H1 (cell line): Measurements from ENCODE around the gene ZBTB45. TPM values are rescaled to one million over a fixed set of nuclear protein-coding genes. Genes with fewer than 3 reads are reported as not detected.

Source experiments
- POLR2A ChIP-seq, 2 experiments: IDR thresholded peaks; 1 replicate in 1 of 2; 2 replicates in 1 of 2; pipeline ENCODE4 v1.6.1; 2011; ENCODE audit warnings: low read depth in 2 of 2, low read length in 2 of 2, mild to moderate bottlenecking in 2 of 2; ENCODE audit errors: control extremely low read depth in 1 of 2
- POLR2AphosphoS5 ChIP-seq: IDR thresholded peaks from 2 replicates; pipeline ENCODE4 v1.6.1; 2011; ENCODE audit warnings: low read depth, low read length
- RAD21 ChIP-seq, 2 experiments: IDR thresholded peaks in 1 of 2; conservative IDR thresholded peaks in 1 of 2; 2 replicates each; pipeline ENCODE4 v1.6.1; 2011; ENCODE audit warnings: low read depth in 2 of 2, low read length in 2 of 2, improper control_type of control experiment in 1 of 2, inconsistent platforms in 1 of 2, mild to moderate bottlenecking in 1 of 2, moderate library complexity in 1 of 2
- SIN3A ChIP-seq, 2 experiments: IDR thresholded peaks in 1 of 2; conservative IDR thresholded peaks in 1 of 2; 2 replicates each; pipeline ENCODE4 v1.6.1; 2011 to 2012; ENCODE audit warnings: low read length in 2 of 2, improper control_type of control experiment in 1 of 2, low read depth in 1 of 2, mild to moderate bottlenecking in 1 of 2
- SIX5 ChIP-seq: IDR thresholded peaks from 2 replicates; pipeline ENCODE4 v1.6.1; 2011; ENCODE audit warnings: mild to moderate bottlenecking, low read depth, low read length
- TBP ChIP-seq: IDR thresholded peaks from 2 replicates; pipeline ENCODE4 v1.6.1; 2011; ENCODE audit warnings: low read depth, low read length, improper control_type of control experiment
- polyA plus RNA-seq, 7 experiments: library from polyadenylated mRNA; depleted of rRNA in 3 of 7; stranded (reverse) in 5 of 7; unstranded in 2 of 7; fragments of >200 nt in 5 of 7; fragments of 200-250 nt in 2 of 7; gene quantifications; 1 replicate in 5 of 7; 2 replicates in 1 of 7; 4 replicates in 1 of 7; pipeline versions ENCODE4 v1.2.1 to v1.2.3, GENCODE V29; 2011 to 2013; ENCODE audit warnings: missing spikeins in 2 of 7, mixed read lengths in 2 of 7
- total RNA-seq: library from RNA; stranded (reverse); fragmentation: NEBNext Ultra II Directional; extraction: Animal tissue kit (Norgen Biotek cat#: 25700); gene quantifications from 2 replicates; pipeline ENCODE4 v1.2.1, GENCODE V29; 2021
- TF ChIP-seq, protein P1 (sequence below): IDR thresholded peaks from 2 replicates; pipeline ENCODE4 v1.6.1; 2012; ENCODE audit warnings: low read length, inconsistent platforms
- TF ChIP-seq, protein P2 (sequence below): IDR thresholded peaks from 2 replicates; pipeline ENCODE4 v1.6.1; 2011; ENCODE audit warnings: low read depth, mild to moderate bottlenecking, low read length; ENCODE audit not compliant: insufficient read depth
- TF ChIP-seq, protein P3 (sequence below): IDR thresholded peaks from 2 replicates; pipeline ENCODE4 v1.6.1; 2012; ENCODE audit warnings: inconsistent platforms

Gene ZBTB45
- total and polyA plus RNA-seq, 2 of the 8 experiments (the other 6 are each of a cell fraction or from before 2014, with no cell fraction given) = 16.9 to 17.2 TPM

DNA sequence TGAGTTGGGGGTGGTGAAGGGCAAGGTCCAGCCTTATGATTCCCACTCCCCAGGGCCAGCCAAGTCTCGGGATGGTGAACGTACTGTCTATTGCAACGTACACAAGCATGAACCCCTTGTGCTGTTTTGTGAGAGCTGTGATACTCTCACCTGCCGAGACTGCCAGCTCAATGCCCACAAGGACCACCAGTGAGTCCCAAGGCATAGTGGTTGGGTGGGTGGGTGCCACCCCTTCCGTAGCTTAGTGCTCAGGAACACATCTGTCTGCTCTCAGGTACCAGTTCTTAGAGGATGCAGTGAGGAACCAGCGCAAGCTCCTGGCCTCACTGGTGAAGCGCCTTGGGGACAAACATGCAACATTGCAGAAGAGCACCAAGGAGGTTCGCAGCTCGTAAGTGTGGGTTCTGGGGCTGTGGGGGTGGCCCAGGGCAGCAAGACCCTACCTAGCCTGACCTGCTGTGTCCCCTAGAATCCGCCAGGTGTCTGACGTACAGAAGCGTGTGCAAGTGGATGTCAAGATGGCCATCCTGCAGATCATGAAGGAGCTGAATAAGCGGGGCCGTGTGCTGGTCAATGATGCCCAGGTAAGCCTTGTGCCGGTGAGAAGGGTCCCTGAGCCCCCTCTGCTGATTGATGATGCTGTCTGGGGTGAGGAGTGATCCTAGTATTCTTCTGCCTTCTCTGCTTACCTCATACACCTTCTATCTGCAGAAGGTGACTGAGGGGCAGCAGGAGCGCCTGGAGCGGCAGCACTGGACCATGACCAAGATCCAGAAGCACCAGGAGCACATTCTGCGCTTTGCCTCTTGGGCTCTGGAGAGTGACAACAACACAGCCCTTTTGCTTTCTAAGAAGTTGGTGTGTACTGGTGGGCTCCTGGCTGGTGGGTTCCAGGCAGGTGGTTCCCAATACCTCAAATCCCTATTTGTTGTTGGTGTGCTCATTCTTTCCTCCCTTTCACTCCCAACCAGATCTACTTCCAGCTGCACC is 28.0 kb upstream of the ZBTB45 start (continued):
- TF ChIP-seq, protein P1, sequence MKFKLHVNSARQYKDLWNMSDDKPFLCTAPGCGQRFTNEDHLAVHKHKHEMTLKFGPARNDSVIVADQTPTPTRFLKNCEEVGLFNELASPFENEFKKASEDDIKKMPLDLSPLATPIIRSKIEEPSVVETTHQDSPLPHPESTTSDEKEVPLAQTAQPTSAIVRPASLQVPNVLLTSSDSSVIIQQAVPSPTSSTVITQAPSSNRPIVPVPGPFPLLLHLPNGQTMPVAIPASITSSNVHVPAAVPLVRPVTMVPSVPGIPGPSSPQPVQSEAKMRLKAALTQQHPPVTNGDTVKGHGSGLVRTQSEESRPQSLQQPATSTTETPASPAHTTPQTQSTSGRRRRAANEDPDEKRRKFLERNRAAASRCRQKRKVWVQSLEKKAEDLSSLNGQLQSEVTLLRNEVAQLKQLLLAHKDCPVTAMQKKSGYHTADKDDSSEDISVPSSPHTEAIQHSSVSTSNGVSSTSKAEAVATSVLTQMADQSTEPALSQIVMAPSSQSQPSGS = no peak
- TF ChIP-seq SIN3A (conservative IDR thresholded peaks at IDR 0.05 in 1 of 2, IDR thresholded peaks at IDR 0.05 in 1 of 2; ENCODE audit: low read depth in 1 of 2, low read length in 2 of 2) (no peak), POLR2AphosphoS5 (peak; percentile 83), SIX5 (no peak), TBP (no peak), POLR2A (IDR thresholded peaks at IDR 0.05; ENCODE audit: control extremely low read depth in 1 of 2, low read depth in 2 of 2, low read length in 2 of 2) (peak; percentile 43 to 64; a peak in 2 of 3 replicates), RAD21 (IDR thresholded peaks at IDR 0.05 in 1 of 2, conservative IDR thresholded peaks at IDR 0.05 in 1 of 2; ENCODE audit: low read depth in 2 of 2, low read length in 2 of 2) (no peak)
- TF ChIP-seq, protein P2, sequence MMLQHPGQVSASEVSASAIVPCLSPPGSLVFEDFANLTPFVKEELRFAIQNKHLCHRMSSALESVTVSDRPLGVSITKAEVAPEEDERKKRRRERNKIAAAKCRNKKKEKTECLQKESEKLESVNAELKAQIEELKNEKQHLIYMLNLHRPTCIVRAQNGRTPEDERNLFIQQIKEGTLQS = no peak
- TF ChIP-seq, protein P3, sequence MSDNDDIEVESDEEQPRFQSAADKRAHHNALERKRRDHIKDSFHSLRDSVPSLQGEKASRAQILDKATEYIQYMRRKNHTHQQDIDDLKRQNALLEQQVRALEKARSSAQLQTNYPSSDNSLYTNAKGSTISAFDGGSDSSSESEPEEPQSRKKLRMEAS = no peak
